DMS114 treated with DMSO at 0.1 percent for 48 hours (cell line): Measurements from ENCODE around the gene DDX49.
A peak's percentile ranks its signal among the peaks of the same experiment; 100 is the strongest.

Source experiments
- DNase-seq: peaks from one replicate; lab custom pipeline; 2025; ENCODE audit not compliant: unreplicated experiment; lab: John Stamatoyannopoulos, UW

Gene DDX49

DNA sequence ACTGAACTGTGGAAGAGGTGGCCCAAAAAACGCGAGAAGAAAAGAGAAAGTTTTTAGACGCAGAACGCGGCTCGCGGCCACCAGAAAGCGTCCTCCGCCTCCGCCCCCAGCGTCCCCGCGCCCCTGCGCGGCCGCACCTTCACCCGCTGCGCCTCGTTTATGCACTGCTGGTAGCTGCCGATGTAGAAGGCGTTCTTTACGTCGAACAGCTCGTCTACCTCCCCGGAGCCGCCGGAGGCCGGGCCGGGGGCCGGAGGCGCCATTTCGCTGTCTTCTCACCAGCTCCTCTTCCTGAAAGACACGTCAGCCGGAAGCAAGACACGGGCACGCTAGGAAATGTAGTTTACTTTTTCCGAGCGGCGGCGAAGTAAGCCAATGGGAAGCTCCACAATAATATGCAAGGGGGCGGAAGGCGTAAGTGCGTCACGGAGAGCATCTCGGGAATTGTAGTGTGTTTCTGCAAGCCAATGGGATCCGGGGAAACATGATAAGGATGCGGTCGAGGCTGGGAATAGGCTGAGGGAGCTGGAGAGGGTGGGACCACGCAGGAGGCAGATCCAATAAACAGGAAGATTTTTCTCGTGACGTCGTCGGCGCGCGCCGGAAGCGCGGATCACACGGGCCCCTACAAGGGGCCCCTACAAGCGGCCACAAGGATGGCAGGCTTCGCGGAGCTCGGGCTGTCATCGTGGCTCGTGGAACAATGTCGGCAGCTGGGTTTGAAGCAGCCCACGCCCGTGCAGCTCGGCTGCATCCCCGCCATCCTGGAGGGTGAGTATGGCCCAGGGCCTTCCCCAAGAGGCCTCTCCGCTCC lies at the start of gene DDX49, which contains the start of gene COPE:
DDX49 (plus strand) TSS at position 630 of the 814 bp plus-strand sequence; CDS start at position 657, 27 bp downstream.
COPE (minus strand) TSS at position 302 of the 814 bp plus-strand sequence; CDS start at position 263, 39 bp downstream.
- DNase-seq: peak; percentile 100

- no peak for DNase-seq
Observed at GRCh38 chr19:18869781-18870530, 49.6 kb upstream of the DDX49 start.

DNA sequence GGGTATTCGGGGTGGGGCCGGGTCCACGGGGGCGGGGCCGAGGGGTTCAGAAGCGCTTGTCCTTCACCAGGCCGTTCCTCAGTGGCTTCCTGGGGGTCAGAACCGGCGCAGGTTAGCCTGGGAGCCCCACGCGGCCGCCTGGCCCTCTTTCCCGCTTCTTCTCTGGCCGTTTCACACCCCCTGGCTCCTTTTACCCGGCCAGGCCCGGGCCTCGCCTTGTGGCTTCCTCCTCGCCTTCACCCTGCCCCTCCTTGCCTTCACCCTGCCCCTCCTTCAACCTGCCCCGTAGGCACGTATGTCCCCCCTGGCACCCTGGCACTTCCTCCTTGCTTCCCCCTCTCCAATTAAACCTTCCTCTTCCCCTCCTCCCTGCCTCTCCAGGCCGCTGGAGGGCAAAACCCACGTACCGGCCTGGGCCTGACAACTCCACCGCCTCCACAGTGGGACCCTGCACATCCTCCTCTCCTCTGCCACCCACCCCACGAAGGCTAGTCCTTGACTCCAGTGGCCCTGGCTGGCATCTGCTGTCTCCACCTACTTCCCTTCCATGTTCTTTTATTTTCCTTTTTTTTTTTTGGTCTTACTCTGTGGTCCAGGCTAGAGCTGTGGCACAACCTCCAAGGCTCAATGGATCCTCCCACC lies 48.9 kb upstream of the DDX49 start:
- no peak for DNase-seq

GRCh38 chr19:18871543-18871942 lies 48.0 kb upstream of the DDX49 start:
- DNase-seq: no peak

DNA sequence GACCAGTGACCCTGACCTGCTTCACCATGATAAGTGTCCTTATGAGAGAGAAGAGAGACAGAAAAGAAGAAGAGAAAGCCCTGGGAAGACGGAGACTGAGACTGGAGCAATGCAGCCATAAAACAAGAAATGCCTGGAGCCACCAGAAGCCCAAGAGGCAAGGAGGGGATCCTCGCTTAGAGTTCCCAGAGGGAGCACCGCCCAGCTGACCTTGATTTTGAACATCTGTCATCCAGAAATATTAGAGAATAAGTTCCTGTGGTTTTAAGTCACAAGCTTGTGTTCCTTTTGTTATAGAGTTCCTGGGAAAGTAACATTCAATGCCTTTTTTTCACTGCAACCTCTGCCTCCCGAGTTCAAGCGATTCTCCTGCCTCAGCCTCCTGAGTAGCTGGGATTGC lies 43.8 kb upstream of the DDX49 start:
- DNase-seq: no peak

- no peak for DNase-seq
Observed at GRCh38 chr19:18876865-18877264, 42.6 kb upstream of the DDX49 start.

GRCh38 chr19:18878058-18878797 lies 41.3 kb upstream of the DDX49 start:
- DNase-seq: no peak

GRCh38 chr19:18878858-18879578 lies 40.5 kb upstream of the DDX49 start:
- no peak for DNase-seq

DNA sequence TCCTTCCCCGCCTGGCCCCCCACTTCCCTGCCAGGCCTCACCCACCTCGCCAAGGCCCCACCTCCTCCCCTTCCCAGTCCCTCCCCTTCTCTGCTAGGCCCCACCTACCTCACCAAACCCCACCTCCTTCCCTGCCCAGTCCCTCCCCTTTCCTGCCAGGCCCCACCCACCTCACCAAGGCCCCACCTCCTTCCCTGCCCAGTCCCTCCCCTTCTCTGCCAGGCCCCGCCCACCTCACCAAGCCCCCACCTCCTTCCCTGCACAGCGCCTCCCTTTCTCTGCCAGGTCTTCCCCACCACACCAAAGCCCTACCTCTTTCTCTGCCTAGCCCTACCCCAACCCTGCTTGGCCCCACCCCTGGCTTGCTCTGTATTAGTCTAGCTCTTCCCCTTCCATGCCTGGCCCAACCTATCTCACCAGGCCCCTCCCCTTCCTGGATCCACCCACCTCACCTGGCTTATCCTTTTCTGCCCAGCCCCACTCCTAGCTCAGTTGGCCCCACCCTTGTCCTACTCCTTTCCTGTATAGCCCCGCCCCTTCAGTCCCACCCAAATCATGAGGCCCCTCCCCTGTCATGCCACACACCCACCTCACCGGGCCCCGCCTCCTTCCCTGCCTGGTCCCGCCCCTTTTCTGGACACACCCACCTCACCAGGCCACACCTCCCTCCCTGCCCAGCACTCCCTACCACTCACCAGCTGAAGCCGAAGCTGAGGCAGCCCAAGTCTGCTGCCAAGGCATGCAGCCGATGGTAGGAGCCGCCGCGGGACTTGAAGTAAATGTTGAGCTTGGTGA lies 39.7 kb upstream of the DDX49 start:
- no peak for DNase-seq

GRCh38 chr19:18881491-18881890 lies 38.0 kb upstream of the DDX49 start:
- no peak for DNase-seq

DNA sequence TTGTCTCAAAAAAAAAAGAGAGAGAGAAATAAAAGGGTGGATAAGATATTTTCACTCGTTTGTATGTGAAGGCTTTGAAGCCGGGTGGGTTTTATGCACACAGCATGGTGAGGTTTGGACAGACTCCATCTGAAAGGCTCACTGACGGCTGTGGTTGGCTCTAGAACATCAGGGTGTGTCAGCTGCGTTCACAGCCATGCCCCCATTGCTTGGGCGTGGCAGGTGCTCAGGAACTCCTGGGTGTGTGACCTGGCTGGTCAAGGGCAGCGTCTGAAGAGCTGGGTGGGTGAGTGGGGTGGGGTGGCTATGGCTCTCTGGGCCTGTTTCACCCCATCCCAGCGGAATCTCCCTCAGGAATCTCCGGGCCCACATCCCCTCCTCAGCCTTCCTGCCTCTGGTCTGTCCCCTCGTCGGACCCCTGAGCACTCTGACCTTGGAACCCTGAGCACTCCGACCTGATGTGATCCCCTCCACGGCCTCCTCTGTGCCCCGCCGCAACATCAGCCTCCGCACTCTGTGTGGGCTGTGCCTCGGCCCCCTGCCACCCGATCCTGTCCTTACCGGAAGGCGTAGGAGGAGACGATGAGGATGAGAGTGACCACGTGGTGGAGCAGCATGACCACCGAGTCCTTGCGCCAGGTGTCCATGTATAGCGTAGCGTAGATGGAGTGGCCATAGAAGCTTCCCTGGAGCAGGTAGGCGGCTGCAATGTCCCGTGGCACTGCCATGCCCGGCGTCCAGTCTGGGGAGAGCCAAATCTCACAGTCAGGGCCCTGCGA lies 35.8 kb upstream of the DDX49 start:
- DNase-seq: no peak

DNA sequence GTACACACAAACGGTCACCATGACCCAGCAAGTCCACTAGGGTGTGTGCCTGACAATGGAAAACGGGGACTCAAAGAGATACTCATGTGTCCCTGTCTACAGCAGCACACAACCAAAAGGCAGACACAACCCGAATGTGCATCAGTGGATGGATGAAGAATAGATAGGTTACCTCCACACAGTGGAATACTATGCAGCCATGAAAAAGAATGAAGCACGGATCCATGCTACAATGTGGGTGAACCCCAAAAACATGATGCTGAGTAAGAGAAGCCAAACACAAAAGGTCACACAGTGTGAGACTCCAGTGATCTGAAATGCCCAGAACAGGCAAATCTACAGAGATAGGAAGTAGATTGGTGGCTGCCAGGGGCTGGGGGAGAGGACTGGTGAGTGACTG lies 32.5 kb upstream of the DDX49 start:
- DNase-seq: no peak

DNA sequence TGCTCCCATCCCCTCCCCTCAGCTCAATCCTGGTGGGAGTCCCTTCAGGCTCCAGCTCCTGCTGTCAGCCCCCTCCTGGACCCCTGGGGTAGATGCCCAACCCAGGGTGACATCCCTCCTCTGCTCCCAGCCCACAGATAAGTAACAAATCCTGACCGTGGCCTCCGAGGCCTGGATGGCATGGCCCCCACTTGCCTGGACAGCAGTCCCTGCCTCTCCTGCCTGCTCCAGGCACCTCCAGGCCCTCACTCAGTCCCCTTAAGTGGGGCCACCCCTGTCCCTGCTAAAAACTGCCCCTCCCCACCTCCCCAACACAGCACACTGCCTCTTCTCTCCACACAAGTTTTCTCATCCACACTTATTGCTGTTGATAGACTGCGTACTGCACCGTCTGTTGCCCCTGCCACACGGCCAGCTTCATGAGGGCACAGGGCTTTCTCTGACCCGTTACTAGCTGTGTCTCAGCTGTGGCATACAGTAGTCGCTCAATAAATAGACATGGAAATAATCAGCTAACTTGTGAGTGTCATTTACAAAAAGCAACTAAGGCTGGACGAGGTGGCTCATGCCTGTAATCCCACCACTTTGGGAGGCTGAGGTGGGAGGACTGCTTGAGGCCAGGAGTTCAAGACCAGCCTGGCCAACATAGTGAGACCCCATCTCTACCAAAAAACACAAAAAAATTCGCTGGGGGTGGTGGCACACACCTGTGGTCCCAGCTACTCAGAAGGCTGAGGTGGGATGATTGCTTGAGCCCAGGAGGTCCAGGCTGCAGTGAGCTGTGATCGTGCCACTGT lies 29.4 kb upstream of the DDX49 start:
- DNase-seq: no peak

- no peak for DNase-seq
Observed at GRCh38 chr19:18893587-18894253, 25.8 kb upstream of the DDX49 start.

DNA sequence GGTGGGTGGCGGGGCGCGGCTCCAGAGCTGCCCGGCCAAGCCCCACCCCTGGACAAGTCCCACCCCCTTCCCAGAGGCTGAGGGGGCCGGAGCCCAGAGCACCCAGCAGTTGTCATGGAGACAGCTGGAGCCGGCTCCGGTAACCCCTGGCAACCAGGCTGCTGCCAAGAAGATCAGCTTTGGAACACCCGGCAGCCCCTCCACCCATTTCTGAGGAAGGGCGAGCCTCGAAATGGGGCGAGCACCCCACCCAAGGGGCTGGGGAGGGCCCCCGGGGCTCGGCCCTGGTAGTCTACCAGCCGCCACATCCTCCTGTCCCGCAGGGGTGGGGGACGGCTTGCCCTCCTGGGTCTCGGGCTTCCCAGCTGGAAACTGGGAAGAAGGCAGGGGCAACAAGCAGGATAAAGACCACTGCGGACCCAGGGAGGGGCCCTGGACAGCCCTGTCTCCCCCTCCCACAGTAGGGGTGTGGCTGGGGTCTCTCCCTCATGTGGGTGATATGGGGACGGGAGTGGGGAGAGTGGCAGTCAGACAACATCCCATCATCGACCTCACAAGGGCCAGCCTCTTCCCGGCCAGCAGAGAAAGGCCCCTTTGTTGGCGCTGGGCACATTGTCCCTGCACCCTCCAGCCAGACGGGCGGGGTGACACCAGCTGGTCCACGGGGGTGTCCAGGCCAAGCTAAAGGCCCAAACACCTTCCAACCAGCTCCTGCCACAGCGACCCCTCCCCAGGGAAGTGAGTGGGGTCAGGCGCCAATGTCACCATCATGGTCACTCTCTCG lies 25.1 kb upstream of the DDX49 start:
- DNase-seq: no peak

- DNase-seq: no peak
Observed at GRCh38 chr19:18895038-18895823, 24.3 kb upstream of the DDX49 start.
